Upper lobe of right lung (tissue), 1 donor: ENCODE data around the gene CNTNAP5. TPM values are rescaled to one million over a fixed set of nuclear protein-coding genes. Genes with fewer than 3 reads are reported as not detected.

ENCODE experiments used
- ATAC-seq: fragments of 200-7000 bp; cut with Tn5 transposase; one replicate; pipeline ENCODE4 v1.9.1; 2020; ENCODE audit warnings: mild to moderate bottlenecking, moderate library complexity
- DNase-seq: peaks from one replicate; pipeline ENCODE4 v3.0.0-alpha.2; 2020
- H3K27ac ChIP-seq: fragments of 200-600 bp; one replicate; pipeline ENCODE4 v1.8.0; 2022
- H3K27me3 ChIP-seq: fragments of 200-600 bp; one replicate; pipeline ENCODE4 v1.8.0; 2022; ENCODE audit warnings: mild to moderate bottlenecking
- H3K36me3 ChIP-seq: fragments of 200-600 bp; one replicate; pipeline ENCODE4 v1.8.0; 2022
- H3K4me1 ChIP-seq: fragments of 200-600 bp; one replicate; pipeline ENCODE4 v1.8.0; 2022
- H3K4me3 ChIP-seq: fragments of 200-600 bp; one replicate; pipeline ENCODE4 v1.8.0; 2022; ENCODE audit warnings: mild to moderate bottlenecking
- H3K9me3 ChIP-seq: fragments of 200-600 bp; one replicate; pipeline ENCODE4 v1.8.0; 2022
- intact Hi-C: fragments of 100-400 bp; cut with DNase I; formaldehyde crosslinking; loops from one replicate; pipeline ENCODE4 v1.11.0; 2022
- total RNA-seq: library from RNA; stranded (reverse); fragmentation: NEBNext Ultra II Directional; extraction: Animal tissue kit (Norgen Biotek cat#: 25700); gene quantifications from one replicate; pipeline ENCODE4 v1.2.1, GENCODE V29; 2021
- TF ChIP-seq, protein P1 (sequence below): fragments of 200-600 bp; IDR thresholded peaks from one replicate; pipeline ENCODE4 v1.8.0; 2022; ENCODE audit warnings: antibody characterized with exemption
- donor health status: DM: no; HTN: yes; CAD: no; lungs with severe emphysema.

Gene CNTNAP5
- total RNA-seq, 1 donor from 2014 or later: not detected

- intact Hi-C loops: no loop called here
- no peak overlapping the region for H3K4me3 ChIP-seq
- no peaks in the 10 kb centered on the region for H3K9me3 ChIP-seq
- no peaks in the 10 kb centered on the region for H3K36me3 ChIP-seq
- H3K4me1 ChIP-seq: no peaks in the 10 kb centered on the region
- H3K27ac ChIP-seq: no peak overlapping the region
- TF ChIP-seq, protein P1, sequence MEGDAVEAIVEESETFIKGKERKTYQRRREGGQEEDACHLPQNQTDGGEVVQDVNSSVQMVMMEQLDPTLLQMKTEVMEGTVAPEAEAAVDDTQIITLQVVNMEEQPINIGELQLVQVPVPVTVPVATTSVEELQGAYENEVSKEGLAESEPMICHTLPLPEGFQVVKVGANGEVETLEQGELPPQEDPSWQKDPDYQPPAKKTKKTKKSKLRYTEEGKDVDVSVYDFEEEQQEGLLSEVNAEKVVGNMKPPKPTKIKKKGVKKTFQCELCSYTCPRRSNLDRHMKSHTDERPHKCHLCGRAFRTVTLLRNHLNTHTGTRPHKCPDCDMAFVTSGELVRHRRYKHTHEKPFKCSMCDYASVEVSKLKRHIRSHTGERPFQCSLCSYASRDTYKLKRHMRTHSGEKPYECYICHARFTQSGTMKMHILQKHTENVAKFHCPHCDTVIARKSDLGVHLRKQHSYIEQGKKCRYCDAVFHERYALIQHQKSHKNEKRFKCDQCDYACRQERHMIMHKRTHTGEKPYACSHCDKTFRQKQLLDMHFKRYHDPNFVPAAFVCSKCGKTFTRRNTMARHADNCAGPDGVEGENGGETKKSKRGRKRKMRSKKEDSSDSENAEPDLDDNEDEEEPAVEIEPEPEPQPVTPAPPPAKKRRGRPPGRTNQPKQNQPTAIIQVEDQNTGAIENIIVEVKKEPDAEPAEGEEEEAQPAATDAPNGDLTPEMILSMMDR: no peak
- H3K27me3 ChIP-seq: no peaks in the 10 kb centered on the region
- DNase-seq (no peak), ATAC-seq (no peak)
Observed at GRCh38 chr2:124886216-124886615, 861.1 kb downstream of the CNTNAP5 start.

GRCh38 chr2:124887466-124887865 lies 862.4 kb downstream of the CNTNAP5 start:
- intact Hi-C loops: no loop called here
- Histone ChIP-seq H3K4me3 (no peak overlapping the region), H3K4me1 (no peaks in the 10 kb centered on the region), H3K27ac (no peak overlapping the region), H3K9me3 (no peaks in the 10 kb centered on the region), H3K36me3 (no peaks in the 10 kb centered on the region), H3K27me3 (no peaks in the 10 kb centered on the region)
- ATAC-seq (no peak), DNase-seq (no peak)
- TF ChIP-seq, protein P1: no peak

- Histone ChIP-seq H3K4me3 (no peak overlapping the region), H3K27ac (no peak overlapping the region), H3K36me3 (no peaks in the 10 kb centered on the region), H3K9me3 (no peaks in the 10 kb centered on the region), H3K4me1 (no peaks in the 10 kb centered on the region), H3K27me3 (no peaks in the 10 kb centered on the region)
- no peak for ATAC-seq
- TF ChIP-seq, protein P1: no peak
- no peak for DNase-seq
- intact Hi-C loops: no loop called here
Observed at GRCh38 chr2:124888431-124888830, 863.3 kb downstream of the CNTNAP5 start.

DNA sequence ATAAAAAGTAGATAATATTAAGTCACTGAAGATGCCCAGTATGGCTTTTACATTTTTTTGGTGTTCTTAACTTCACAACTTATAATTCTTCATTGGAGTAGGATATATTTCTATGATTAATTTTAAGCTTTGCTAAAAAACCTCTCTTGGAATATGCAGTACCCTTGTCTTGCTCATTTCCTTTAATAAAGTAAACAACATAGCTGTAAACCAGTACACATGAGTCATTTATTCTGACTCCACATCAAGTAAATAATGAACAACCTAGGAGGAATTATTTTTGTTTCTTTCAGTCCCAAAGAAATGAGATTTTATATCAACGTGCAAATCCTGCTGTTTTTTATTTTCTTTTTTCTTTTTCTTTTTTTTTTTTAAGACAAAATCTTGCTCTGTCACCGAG lies 869.1 kb downstream of the CNTNAP5 start:
- no peaks in the 10 kb centered on the region for H3K4me1 ChIP-seq
- intact Hi-C loops: no loop called here
- H3K36me3 ChIP-seq: no peaks in the 10 kb centered on the region
- H3K9me3 ChIP-seq: no peaks in the 10 kb centered on the region
- DNase-seq (no peak), ATAC-seq (no peak)
- no peaks in the 10 kb centered on the region for H3K27me3 ChIP-seq
- no peak overlapping the region for H3K27ac ChIP-seq
- no peak overlapping the region for H3K4me3 ChIP-seq
- TF ChIP-seq, protein P1: no peak

DNA sequence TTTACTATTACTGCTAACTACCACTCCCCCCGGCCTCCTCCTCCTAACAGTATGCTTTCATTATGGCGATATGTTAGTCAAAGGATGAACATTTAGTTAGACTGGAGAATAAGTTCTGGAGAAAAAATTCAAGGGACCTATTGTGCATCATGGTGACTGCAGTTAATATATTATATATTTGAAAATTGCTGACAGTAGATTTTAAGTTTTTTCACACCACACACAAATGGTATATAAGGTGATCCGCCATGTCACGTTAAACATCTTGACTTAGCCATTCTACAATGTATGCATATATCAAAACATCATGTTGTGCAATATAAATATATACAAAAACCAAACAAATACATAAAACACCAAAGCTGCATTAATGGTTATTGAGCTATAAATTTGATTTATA lies 873.7 kb downstream of the CNTNAP5 start:
- no peaks in the 10 kb centered on the region for H3K9me3 ChIP-seq
- no peaks in the 10 kb centered on the region for H3K36me3 ChIP-seq
- no peak overlapping the region for H3K27ac ChIP-seq
- TF ChIP-seq, protein P1: no peak
- intact Hi-C loops: no loop called here
- H3K27me3 ChIP-seq: no peaks in the 10 kb centered on the region
- no peak overlapping the region for H3K4me3 ChIP-seq
- ATAC-seq: no peak
- DNase-seq: no peak
- H3K4me1 ChIP-seq: no peaks in the 10 kb centered on the region

- Histone ChIP-seq H3K4me1 (no peaks in the 10 kb centered on the region), H3K4me3 (no peak overlapping the region), H3K9me3 (no peaks in the 10 kb centered on the region), H3K27ac (no peak overlapping the region), H3K36me3 (no peaks in the 10 kb centered on the region), H3K27me3 (no peaks in the 10 kb centered on the region)
- intact Hi-C loops: no loop called here
- TF ChIP-seq, protein P1: no peak
- ATAC-seq (no peak), DNase-seq (no peak)
Observed at GRCh38 chr2:124908411-124908810, 883.3 kb downstream of the CNTNAP5 start.
